ENCODE measurements around the gene PPP4R1.

PPP4R1 gene

GRCh38 chr18:9570255-9570654, 44.1 kb downstream of the PPP4R1 start:
- in situ Hi-C loops (cut with MboI; ENCODE audit: low sequenced_read_pairs, unreplicated experiment) = no loop called here
- DNase-seq (ENCODE audit: low spot score) = no peak
- TF ChIP-seq, protein P1, sequence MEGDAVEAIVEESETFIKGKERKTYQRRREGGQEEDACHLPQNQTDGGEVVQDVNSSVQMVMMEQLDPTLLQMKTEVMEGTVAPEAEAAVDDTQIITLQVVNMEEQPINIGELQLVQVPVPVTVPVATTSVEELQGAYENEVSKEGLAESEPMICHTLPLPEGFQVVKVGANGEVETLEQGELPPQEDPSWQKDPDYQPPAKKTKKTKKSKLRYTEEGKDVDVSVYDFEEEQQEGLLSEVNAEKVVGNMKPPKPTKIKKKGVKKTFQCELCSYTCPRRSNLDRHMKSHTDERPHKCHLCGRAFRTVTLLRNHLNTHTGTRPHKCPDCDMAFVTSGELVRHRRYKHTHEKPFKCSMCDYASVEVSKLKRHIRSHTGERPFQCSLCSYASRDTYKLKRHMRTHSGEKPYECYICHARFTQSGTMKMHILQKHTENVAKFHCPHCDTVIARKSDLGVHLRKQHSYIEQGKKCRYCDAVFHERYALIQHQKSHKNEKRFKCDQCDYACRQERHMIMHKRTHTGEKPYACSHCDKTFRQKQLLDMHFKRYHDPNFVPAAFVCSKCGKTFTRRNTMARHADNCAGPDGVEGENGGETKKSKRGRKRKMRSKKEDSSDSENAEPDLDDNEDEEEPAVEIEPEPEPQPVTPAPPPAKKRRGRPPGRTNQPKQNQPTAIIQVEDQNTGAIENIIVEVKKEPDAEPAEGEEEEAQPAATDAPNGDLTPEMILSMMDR (IDR thresholded peaks at IDR 0.05; ENCODE audit: borderline replicate concordance, control extremely low read depth, extremely low read depth, insufficient read depth, missing control alignments) = no peak

GRCh38 chr18:9569178-9569577, 45.2 kb downstream of the PPP4R1 start:
- in situ Hi-C loops (cut with MboI; ENCODE audit: low sequenced_read_pairs, unreplicated experiment) = no loop called here

DNA sequence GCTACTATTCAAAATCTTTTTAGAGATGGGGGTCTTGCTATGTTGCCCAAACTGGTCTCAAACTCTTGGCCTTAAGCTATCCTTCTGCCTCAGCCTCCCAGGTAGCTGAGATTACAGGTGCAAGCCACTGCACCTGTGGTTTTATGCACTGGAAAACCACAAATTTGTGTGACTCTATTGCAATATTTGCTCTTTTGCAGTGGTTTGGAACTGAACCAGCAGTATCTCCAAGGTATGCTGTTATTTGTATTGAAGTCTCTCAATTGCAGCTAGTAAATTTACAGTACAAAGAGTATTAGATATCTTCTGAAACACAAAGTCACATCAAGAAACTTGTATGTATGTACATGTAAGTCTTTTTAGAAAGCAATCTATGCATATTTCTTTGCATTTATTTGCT, 46.2 kb downstream of the PPP4R1 start:
- in situ Hi-C loops (cut with MboI; ENCODE audit: low sequenced_read_pairs, unreplicated experiment) = no loop called here
- TF ChIP-seq, protein P1 (IDR thresholded peaks at IDR 0.05; ENCODE audit: borderline replicate concordance, control extremely low read depth, extremely low read depth, insufficient read depth, missing control alignments) = no peak
- DNase-seq (ENCODE audit: low spot score) = no peak

More at GRCh38 chr18:9569178-9569577, 45.2 kb downstream of the PPP4R1 start:
- DNase-seq (ENCODE audit: low spot score) = no peak
- TF ChIP-seq, protein P1 (IDR thresholded peaks at IDR 0.05; ENCODE audit: borderline replicate concordance, control extremely low read depth, extremely low read depth, insufficient read depth, missing control alignments) = no peak

GRCh38 chr18:9565407-9565806, 49.0 kb downstream of the PPP4R1 start:
- TF ChIP-seq, protein P1 (IDR thresholded peaks at IDR 0.05; ENCODE audit: borderline replicate concordance, control extremely low read depth, extremely low read depth, insufficient read depth, missing control alignments) = no peak
- in situ Hi-C loops (cut with MboI; ENCODE audit: low sequenced_read_pairs, unreplicated experiment) = no loop called here
- no peak for DNase-seq (ENCODE audit: low spot score)

DNA sequence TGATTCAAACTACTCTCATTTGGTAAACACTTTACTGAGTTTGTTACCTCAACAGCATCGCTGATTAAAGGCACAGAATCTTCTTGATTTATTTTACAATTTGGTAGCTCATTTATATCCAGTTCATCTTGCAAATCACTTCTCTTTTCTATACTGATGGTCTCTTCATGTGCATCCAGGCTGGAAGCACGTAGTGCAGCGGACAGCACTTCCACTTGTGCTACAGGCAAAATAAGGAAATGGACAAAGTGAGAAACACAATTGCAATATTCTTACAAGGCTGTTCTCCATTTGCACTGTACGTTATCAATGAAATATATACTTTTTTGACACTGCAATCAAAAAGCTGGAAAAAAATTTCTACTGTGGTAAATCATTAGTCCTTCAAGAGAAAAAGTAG, 51.0 kb downstream of the PPP4R1 start:
- no peak for DNase-seq (ENCODE audit: low spot score)
- in situ Hi-C loops (cut with MboI; ENCODE audit: low sequenced_read_pairs, unreplicated experiment) = no loop called here
- TF ChIP-seq, protein P1 (IDR thresholded peaks at IDR 0.05; ENCODE audit: borderline replicate concordance, control extremely low read depth, extremely low read depth, insufficient read depth, missing control alignments) = no peak

- TF ChIP-seq, protein P1 (IDR thresholded peaks at IDR 0.05; ENCODE audit: borderline replicate concordance, control extremely low read depth, extremely low read depth, insufficient read depth, missing control alignments) = no peak
- no peak for DNase-seq (ENCODE audit: low spot score)
- in situ Hi-C loops (cut with MboI; ENCODE audit: low sequenced_read_pairs, unreplicated experiment) = no loop called here
Observed at GRCh38 chr18:9562584-9562983, 51.8 kb downstream of the PPP4R1 start.

DNA sequence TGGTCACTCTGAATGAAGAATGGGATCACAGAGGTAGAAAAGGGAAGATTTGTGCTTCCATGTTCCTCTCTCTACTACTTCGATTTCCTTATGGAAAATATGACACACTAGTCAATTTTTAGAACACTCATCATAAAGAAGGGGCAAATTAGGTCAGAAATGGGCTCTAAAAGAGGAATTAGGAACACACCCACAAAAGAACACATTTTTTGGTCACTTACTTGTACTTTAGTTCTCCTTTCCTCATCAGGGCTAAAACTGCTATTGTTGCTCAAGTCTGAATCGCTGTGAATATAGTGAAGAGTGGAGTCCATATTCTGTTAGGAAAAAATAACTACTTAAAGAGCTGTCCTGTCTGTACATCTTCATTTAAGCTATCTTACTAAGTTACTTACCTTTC, 52.6 kb downstream of the PPP4R1 start:
- TF ChIP-seq, protein P1 (IDR thresholded peaks at IDR 0.05; ENCODE audit: borderline replicate concordance, control extremely low read depth, extremely low read depth, insufficient read depth, missing control alignments) = no peak
- DNase-seq (ENCODE audit: low spot score) = no peak
- in situ Hi-C loops (cut with MboI; ENCODE audit: low sequenced_read_pairs, unreplicated experiment) = no loop called here

Data from GM13976 (cell line).